ENCODE data around the gene TEX51.

TEX51 gene

DNA sequence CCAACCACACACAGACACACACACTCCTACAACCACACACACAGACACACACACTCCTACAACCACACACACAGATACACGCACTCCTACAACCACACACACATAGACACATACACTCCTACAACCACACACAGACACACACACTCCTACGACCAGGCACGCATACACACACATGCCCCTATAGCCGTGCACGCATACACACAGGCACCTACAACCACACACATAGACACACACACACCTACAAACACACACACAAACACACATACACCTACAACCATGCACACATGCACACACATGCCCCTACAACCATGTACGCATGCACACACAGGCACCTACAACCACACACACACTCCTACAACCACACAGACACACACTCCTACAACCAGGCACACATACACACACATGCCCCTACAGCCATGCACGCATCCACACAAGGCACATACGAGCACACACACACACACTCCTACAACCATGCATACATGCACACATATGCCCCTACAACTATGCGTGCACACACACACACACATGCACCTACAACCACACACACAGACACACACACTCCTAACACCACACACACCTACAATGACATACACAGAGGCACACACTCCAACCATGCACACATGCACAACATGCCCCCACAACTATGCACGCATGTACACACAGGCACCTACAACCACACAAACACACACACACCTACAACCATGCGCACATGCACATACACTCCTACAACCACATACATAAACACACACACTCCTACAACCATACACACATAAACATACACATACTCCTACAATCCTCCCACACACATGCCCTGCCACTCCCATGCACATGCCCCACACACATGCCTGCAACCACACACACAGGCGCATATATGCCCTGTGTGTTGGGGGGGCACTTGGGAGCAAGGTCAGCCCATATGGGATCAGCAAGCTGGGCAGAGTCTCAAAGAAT lies 19.1 kb upstream of the TEX51 start:
- DNase-seq (ENCODE audit: low read depth in 2 of 2) = no peak

DNA sequence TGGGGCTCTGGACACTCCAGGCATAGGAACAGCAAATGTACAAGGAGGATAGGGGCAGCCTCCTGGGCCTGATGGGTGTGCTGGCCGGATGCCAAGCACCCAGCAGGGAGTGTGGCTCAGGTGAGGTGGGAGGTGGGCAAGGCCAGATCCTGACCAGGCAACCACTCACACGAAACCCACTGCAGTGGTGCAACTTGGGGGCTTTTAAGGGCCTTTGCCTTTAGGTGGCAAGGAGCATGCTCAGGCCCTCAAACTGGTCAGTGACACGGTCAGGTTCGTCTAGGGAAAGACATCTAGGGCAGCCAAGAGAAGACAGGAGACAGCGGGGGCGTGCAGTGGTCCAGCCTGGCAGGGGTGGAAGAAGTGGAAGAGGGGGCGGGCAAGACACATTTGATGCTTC lies 18.4 kb upstream of the TEX51 start:
- no peak for DNase-seq (ENCODE audit: low read depth in 2 of 2)

DNA sequence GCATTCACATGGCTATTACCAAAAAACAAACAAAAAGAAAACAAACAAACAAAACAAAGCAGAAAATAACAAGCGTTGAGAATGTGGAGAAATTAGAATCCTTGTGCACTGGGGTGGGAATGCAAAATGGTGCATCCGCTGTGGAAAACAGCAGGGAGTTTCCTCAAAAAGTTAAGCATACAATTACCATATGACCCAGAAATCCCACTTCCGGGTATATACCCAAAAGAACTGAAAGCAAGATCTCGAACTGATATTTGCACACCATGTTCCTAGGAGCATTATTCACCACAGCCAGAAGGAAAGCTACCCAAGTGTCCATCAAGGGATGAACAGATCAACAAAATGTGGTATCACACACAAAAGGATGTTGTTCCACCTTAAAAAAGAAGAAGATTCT lies 17.9 kb upstream of the TEX51 start:
- DNase-seq (ENCODE audit: low read depth in 2 of 2) = no peak

DNA sequence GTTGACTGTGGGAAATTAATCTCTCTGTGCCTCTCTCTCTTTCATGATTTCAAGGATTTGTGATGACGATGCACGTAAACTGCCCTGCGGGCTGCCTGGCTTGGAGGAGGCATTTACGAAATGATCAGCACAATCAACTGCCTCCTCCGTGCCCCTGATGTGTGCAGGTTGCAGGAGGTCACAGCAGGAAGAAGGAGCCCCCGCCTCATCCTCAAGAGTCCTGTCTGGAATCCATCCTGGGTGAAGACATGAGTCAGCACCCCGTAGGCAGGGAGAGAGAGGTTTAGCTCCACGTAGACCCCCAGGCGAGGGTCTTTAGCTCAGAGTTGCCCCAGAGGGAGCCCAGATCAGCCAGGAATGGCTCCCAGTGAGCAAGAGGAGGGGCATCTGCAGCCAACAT lies 17.1 kb upstream of the TEX51 start:
- DNase-seq (ENCODE audit: low read depth in 2 of 2) = no peak

DNA sequence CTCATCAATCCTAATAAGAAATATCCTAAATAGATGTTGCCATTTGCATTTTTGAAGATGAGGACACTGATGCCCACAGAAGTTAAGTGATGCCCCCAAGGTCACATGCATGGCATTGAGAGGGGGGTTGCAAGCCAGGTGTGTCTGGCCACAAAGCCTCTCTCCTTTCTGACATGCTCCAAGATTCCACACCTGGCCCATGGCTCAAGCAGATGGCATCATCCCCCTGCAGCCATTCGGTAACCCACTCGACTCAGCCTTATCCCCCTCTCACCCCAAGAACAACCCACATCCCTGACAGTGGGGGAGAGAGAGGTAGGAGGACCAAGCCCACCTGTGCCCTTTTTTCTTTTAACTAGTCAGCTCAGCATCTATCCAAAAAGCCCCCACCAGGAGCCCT lies 16.5 kb upstream of the TEX51 start:
- no peak for DNase-seq (ENCODE audit: low read depth in 2 of 2)

DNA sequence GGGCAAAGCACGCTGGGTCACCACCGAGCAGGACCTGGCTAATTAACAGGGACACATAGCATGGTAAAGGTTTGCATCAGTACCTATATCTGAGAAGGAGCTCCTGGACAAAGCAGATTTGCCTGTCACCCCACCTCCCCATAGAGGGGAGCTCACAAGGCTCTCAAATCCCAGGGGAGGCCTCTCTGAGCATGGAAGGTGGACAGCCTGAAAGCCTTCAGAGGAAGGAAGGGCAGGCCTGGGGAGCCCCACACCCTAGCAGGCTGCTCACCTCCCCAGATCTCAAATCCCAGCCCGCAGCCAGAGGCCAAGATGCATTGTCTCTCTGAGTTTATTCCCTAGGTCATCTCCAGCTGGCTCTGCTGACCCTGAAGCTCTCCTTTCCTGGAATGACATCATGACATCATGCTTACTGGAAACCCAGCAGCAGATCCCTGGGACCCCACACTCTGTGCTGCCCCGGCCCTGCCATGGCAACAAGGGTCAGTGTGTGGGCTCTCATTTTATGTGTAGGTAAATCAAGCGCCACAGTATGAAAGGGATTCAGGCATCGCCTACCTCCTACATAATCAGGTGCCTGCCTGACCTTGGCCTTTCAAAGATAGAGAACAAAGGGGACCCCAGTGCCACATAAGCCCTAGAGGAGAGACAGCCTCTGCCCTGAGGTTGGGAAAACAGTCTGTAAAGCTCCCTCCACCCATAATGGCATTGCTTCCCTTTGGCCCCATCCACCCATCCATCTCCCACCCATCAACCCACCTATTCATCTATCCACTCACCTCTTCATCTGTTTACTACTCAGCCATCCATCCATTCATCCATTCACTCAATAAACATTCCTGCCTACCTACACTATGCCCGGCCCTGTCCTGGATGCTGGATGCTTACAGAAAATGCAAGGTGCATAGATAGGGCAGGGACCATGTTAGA lies 15.7 kb upstream of the TEX51 start:
- DNase-seq (ENCODE audit: low read depth in 2 of 2) = no peak

DNA sequence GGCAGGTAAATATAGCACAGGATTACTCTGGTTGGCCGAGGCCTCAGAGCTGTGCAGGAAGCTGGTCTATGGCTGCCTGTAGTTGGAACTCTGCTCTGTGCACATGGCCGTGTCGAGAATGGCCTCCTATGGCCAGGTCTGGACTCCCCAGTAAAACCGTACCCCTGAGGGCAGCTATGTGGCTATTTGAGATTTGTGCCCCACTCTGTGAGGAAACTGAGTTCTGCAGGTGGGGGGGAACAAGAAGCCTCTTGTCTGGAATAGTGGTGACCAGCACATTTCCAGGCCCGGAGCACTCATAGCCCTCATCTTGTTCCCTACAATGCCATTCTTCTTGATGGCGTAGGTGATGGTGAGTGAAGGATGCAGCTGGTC lies 15.0 kb upstream of the TEX51 start:
- no peak for DNase-seq (ENCODE audit: low read depth in 2 of 2)

DNA sequence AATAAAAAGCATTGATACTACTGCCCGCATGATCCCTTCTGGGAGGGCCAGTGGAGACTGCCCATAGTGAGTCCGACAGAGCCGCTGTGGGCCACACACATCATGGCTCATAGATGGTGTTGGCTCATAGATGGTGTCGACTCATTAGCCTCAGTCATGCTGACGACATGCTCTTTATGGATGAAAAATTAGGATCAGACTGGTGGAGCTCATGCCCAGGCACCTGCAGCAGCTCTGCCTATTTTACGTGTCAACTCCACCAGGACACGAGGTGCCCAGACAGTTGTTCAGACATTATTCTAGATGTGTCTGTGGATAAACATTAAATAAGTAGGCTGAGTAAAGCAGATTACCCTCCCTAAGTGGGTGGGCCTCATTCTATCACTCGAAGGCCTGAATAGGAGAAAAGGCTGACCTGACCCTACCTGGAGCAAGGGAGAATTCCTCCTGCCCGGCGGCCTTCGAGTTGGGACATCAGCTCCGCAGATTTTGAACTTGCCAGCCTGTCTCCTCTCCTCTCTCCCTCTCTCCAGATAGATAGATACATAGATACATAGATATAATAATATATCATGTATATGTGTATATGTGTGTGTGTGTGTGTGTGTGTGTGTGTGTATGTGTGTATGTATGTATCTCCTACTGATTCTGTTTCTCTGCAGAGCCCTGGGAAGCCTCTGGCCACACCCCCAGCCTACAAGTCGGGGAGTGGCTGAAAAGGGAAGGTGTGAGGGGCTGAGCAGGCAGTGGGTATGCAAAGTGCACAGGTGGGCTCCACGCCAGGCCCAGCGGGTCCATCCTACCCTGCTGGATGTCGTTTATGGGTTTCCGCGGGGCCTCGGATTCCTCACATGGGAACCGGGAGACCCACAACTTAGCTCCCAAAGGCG lies 13.6 kb upstream of the TEX51 start:
- no peak for DNase-seq (ENCODE audit: low read depth in 2 of 2)

DNA sequence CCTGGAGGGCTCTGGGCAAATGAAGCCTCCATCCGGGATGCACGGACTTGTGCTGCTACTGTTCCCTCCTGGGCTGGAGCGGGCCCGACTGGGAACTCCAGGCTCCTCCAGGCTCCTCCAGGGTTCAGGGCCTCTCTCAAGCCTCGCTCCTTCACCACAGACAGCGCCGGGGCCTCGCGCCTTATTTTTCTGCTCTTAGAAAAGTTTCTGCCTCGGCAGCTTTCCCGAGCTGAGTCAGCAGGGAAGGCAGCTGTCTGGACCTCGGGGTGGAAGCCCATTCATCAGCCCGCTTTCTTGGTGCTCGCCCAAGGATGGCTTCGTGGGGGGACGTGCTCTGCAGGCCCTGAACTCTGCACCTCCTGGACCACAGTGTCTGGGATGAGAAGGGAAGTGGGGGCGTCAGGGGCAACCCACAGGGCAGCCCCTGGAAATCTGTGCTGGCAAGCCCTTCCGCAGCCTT lies 12.9 kb upstream of the TEX51 start:
- no peak for DNase-seq (ENCODE audit: low read depth in 2 of 2)

DNA sequence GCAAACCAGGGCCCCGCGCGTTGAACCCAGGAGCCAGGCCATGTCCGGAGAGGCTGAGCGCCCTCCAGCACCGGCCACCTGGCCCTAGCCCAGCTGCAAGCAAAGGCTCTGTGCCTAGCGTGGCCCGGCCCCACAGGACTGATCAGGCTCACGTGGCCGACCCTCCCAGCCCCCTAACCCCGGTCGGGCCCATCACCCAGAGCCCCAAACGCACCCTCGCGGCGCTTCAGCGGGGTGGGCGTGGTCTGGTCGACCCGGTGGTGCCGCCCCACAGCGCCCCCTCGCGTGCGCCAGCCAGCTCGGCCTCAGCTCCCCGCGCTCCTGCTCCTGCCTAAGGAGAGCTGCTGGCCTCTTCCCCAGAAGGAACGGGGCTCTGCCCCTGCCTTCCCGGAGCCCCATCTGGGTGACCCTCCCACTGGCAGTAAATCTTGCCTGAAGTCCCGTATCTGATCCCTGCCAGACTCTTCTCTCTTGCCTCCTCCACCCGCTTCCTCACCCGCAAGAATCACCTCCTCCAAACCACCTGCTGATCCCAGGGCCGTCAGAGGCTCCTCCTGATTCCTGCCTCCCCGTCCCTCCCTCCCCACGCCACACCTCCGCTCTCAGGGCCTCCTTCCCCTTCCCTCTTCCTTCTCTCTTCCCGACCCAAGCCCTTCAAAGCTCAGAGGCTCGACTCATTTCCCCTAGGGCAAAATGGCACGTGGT lies 12.3 kb upstream of the TEX51 start:
- no peak for DNase-seq (ENCODE audit: low read depth in 2 of 2)

DNA sequence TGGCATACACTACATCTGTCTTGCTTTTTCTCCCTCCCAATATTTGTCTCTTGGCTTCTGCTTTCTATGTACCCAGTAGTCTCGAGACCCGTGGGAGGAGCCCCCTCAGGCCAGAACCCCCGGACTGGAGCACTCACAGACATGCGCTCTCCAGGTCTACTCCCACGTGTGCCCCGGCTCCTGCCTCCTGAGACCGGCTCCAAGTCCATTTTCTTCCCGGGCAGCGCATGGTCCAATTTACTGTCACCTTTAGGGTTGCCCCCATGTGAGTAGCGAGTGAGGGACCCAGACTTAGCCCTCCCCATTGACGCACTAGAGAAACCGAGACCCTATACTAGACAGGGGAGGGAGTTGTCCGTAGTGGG lies 11.8 kb upstream of the TEX51 start:
- no peak for DNase-seq (ENCODE audit: low read depth in 2 of 2)

DNA sequence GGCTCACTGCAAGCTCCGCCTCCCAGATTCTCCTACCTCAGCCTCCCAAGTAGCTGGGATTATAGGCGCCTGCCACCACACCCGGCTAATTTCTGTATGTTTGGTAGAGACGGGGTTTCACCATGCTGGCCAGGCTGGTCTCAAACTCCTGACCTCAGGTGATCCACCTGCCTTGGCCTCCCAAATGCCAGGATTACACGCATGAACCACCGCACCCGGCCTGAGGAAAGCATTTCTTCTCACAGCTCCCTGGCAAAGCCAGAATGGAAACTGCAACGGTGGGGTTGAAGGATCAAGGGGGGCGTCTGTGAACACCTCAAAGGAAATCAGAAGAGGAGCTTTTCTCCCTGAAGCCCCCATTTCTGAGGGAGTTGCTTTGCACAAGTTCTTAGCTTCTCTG lies 11.2 kb upstream of the TEX51 start:
- DNase-seq (ENCODE audit: low read depth in 2 of 2) = no peak

DNA sequence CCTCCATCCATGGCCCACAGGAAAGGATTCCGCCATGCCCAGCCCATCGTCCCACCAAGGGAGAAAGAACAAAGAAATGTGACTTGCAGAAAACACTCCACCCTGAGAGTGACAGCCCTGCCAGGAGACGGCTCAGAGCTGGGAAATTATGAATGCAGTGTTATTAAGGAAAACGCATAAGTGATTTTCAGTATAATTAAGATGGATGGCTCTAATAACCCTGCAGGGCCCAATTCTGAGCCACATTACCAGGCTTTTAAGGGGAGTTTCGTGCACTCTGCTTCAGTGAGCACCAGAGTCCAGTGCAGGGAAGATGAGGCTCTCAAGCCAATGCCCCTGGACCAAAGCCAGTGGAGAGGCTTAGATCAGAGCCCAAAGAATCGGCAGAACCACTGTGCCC lies 10.6 kb upstream of the TEX51 start:
- DNase-seq (ENCODE audit: low read depth in 2 of 2) = no peak

DNA sequence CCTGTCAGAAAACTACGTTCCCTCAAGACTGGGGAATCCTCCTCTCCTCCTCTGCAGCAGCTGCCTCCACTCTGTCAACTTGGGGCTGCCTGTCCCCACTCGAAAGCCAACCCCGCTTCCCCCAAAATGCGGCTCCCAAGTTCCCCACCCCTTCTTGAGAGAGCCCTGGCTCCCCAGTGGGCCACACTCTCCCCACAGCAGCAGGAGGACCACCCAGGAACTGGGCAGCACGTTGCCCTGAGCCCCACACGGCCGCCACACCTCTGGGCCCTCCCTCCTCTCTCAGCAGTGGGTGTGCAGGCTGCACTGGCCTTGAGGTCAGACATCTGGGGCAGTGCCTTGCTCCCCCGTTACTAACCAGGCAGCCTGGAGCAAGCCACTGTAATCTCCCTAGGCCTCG lies 9.6 kb upstream of the TEX51 start:
- DNase-seq (ENCODE audit: low read depth in 2 of 2) = no peak

DNA sequence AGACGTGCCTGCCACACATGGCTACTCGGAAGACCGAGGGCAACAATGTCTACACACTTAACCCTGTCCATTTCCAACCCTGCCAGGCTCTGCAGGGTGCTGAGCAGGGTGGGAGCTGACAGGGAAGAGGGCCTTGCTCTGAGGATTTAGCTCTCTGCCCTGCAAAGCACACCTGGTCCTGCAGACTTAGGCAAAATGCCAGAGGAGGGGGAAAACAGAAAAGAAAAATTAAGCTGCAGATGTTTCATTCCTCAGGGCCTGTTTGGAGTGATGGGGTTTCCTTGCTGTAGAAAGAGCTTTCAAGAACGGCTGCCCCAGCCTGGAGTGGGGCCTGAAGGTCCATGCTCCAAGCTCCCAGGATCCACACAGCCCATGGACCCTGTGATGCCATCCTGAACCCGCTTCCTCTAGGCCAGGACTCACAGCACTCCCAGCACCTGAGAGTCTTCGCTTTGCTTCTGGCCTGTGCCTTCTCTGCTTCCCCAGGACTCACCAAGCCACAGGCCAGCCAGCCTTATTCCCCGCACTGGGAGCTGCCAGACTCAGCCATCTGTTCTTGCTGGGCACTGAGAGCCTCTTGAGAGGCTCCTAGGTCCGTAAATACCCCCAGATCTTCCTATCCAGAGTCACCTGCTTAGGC lies 9.1 kb upstream of the TEX51 start:
- DNase-seq (ENCODE audit: low read depth in 2 of 2) = no peak

DNA sequence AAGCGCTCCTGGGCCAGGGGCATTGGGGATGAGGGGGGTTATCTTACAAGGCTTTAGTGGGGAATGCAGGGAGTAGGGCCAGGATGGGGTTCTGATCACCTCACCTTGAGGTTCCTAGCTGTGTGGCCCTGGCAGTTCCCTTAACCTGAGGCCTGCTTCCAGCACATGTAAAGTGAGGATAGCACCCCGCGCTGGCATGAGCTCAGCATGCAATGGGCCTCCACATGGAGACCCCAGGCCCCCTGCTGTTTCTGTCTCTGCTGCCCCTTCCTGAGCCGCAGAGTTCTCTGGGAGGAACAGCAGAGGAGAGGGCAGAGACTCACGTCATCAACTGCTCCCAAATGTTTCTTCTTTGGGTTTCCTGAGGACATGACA lies 8.6 kb upstream of the TEX51 start:
- DNase-seq (ENCODE audit: low read depth in 2 of 2) = no peak

DNA sequence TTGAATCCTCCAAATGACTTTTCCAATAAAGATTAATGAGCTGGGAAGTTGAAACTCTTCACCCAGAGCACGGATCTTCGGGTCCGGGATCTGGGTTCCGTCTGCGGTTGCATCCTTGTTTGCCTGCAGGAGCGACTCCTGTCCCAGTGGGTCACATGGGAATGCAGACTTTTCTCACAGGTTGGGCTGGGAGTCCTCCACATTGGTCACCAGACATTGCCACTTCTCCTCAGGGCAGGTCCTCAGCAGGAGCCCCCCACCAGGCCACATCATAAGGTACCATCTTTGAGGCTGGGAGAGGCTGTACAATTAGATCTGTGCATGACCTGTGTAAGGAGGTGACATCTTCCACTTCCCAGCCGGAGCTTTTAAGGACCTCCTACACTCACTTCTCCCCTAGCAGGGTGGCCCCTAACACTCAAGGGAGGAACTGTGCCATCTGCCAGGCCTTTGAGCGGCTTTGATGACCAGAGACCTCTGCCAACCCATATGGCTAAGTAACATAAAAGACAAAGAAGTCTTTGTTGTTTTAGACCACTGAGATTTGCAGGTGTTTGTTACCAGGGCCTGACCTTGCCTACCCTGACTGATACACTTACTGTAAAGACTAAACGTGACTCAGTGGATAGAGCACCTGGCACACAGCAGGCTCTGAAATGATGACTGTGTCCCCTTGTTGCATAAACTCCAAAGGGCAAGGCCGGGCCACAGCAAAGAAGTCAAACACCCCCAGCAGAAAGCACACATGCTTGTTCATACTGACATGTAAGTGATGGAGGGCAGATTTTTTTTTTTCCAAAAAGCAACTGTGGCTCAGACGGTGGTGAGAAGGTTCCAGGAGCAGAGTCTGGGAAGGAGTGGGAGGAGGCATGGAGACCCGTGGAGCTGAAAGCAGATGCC lies 7.9 kb upstream of the TEX51 start:
- no peak for DNase-seq (ENCODE audit: low read depth in 2 of 2)

DNA sequence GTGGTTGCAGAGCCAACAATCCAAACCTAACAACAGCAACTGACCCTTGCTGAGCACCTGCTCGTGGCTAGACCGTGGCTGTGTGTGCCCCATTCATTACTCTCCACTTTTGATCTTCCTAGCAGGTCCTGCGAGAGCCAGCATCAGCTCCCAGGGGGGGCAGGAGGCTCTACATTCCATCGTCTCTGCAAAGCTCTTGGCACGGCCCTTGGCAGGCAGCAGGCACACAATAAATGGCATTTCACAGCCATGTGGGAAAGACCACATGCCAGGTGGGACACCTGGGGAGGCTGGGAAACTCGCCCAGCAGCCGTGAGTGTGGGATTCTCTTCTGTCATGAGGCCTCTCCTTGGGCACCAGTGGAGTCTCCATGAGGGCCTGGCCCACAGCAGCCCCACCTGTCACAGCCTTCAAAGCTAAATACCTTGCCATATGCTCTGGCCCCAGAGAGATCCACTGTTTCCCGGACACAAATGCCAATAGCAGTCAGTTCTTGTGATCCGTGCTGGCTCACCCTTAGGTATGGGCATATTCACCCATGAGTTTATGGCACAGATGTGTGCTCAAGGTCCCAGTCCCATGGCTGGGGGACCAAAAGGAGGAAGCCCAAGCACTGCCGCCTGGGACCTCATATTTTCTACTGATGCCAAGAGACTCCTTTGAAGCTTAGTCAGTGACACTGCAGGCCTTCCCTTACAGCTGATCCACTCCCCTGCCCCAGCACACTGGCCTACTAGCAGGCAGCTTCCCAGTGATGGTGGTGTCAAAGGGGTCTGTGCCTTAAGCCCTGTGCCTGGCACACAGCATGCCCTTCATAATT lies 6.8 kb upstream of the TEX51 start:
- DNase-seq (ENCODE audit: low read depth in 2 of 2) = no peak

DNA sequence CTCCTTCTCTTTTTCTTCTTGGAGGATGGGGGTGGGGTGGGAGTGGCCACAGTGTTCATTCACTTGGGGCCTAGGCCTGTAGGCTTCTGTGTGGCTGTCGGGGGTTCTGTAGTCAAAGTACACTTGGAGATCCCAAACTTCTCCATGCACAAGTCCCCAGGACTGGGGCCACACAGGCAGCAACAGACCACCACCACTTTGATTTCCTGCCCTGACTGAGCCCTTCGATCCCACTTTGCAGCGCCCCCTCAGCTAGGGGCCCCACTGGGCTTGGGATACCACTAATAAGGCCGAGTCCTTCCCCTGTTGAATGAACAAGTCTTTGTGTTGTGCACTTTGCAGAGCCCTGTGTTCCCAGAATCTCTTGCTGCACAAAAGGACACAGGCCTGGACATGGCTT lies 5.5 kb upstream of the TEX51 start:
- no peak for DNase-seq (ENCODE audit: low read depth in 2 of 2)

Measured in stimulated activated CD8-positive, alpha-beta memory T cell treated with anti-CD3 and anti-CD28 coated beads, Interleukin-15, amount 100 ng/mL, for 4 hours (primary cell).